ENCODE results near the gene EMILIN3.
A peak's percentile ranks its signal among the peaks of the same experiment; 100 is the strongest.
"Not testable (repeated sequence)": the region's sequence is repeated elsewhere in the genome, so short reads cannot be mapped to it uniquely, and the experiment has no call there.

Gene EMILIN3

GRCh38 chr20:41318271-41318649 is 48.4 kb downstream of the EMILIN3 start:
- DNase-seq (ENCODE audit: low spot score), result peak; percentile 74

- DNase-seq (ENCODE audit: low spot score), result peak; percentile 98
These were observed 48.9 kb downstream of the EMILIN3 start, which contains the start of gene ZHX3 for GRCh38 chr20:41317546-41318270. Gene ZHX3 (minus strand): TSS chr20:41317731. CDS start chr20:41204916, 112,815 bp downstream.

DNA sequence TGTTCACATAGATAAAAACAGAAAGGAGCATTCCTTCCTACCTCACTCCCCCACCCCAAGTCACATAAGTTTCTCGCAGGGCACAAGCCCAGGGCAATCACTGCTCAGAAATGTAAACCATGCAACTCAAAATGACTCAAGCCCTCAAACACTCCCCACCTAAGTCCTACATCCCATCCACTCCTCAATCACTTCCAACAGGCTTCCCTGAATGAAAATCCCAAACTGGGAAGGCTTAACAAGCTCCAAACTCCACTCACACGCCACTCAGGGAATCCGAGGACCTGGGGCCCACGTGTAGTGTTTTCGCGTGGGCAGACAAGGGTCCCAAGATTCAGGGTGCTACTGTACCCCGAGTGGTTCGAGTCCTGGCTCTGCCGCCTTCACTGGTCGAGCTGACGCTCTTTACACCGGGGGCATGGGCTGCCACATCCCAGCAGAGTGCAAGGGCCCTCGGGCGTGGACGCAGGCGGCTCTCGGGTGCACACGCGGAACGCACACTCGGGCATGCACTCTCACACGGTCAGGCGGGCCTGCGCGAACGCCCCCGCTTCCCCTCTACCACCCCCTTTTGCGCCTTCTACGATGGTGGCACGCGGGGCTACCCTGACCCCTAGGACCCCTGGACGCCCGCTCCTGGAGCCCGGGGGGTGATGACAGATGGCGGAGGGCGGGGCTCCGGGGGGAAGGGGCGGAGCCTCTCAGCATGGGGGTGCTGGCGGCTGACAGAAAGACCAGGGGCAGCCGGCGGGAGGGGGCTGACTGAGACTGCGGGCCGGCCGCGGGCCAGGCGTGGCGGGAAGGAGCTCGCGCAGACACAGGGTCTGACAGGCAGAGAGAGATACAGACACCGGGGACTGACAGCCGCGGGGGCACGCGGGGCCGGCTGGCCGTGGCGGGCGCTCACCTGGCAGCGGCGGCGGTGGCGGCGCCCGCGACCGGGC is 49.7 kb downstream of the EMILIN3 start:
- DNase-seq (ENCODE audit: low spot score), result peak; percentile 84

DNA sequence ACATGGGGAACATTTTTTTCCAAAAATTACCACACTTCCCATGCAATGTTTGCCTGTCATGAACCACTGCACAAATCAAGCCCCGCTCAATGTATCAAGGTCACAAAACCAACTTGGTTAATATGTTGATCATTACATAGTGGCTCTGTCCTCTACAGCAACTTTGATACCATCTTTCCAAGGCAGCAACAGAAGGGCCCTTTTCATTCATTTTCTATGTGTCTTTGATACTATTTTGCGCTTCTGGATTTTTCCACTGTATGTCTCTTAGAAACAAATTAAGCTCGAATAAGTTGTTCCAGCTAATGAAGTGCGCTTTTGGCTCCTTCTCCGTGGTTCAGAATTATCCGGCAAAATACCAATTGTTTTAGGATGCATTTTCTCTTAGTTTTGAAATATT is 50.6 kb downstream of the EMILIN3 start:
- peak; percentile 49 for DNase-seq (ENCODE audit: low spot score)

GRCh38 chr20:41314386-41314785 is 52.2 kb downstream of the EMILIN3 start:
- DNase-seq (ENCODE audit: low spot score), result no peak

DNA sequence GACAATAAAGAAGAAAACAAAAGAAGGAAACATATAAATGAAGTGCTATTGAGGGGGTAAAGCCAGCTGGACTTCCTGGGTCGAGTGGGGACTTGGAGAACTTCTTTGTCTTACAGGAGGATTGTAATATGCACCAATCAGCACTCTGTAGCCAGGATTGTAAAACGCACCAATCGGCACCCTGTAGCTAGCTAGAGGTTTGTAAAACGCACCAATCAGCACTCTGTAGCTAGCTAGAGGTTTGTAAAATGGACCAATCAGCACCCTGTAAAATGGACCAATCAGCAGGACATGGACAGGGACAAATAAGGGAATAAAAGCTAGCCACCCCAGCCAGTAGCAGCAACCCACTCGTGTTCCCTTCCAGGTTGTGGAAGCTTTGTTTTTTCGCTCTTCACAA is 54.6 kb downstream of the EMILIN3 start:
- not testable (repeated sequence) for DNase-seq (ENCODE audit: low spot score)
